ENCODE data around the gene KRT15.
A peak's percentile ranks its signal among the peaks of the same experiment; 100 is the strongest.

The KRT15 gene

DNA sequence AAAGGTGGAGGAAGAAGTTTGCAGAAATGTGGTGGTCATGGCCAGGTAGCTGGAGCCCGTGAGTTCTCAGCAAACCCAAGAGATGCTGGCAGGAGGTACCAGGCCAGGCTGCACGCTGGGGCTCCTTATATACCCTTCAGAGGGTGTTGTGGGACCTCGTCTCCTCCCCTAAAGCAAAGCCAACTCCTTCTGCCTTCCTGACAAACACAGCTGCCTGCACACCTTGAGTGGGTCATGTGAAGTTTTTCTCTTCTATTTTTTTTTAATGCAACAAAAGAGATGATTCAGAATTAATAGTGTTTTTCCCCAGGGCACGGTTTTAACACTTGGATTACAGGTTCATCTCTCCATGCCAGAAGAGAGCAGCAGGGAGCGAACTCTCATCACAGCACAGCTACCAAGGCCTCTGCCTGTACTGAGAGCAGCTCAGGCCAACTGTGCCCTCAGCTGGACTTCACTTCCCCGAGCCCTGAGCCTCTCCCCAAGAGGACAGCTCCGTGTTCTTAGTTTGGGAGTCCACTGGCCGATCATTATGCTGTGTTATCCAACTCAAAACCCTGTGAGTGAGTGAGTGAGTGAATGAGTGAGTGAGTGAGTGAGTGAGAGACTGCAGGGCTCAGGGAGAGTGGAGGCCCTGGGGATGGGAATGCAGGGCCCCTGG, at the start of gene KRT15:
Gene KRT15, minus strand, starts transcription at position 102 of the 661 bp plus-strand sequence. Its CDS starts 63 bp downstream, at position 39.
- no peak for DNase-seq

DNA sequence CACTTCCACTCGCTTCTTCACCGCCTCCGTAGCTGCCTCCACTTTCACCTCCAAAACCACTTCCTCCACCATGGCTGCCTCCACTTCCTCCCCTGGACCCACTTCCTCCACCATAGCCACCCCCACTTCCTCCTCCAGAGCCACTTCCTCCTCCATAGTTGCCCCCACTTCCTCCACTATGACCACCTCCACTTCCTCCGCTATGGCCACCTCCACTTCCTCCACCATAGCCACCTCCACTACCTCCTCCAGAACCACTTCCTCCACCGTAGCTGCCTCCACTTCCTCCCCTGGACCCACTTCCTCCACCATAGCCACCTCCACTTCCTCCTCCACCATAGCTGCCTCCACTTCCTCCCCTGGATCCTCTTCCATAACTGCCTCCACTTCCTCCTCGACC, 48.6 kb upstream of the KRT15 start:
- no peak for DNase-seq

DNA sequence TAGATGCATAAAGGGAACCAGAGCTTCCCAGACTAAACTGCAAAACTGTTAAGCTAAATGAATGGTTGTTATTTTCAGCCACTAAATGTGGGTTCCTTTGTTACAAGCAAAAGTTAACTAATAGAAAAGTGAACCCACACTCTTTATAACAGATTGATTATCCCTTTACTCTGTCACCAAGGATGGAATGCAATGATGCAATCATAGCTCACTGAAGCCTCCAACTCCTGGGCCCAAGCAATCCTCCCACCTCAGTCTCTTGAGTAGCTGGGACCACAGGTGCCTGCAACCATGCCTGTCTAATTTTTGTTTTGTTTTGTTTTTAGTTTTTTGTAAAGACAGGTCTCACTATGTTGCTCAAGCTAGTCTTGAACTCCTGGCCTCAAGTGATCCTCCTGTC, 46.6 kb upstream of the KRT15 start:
- no peak for DNase-seq

DNA sequence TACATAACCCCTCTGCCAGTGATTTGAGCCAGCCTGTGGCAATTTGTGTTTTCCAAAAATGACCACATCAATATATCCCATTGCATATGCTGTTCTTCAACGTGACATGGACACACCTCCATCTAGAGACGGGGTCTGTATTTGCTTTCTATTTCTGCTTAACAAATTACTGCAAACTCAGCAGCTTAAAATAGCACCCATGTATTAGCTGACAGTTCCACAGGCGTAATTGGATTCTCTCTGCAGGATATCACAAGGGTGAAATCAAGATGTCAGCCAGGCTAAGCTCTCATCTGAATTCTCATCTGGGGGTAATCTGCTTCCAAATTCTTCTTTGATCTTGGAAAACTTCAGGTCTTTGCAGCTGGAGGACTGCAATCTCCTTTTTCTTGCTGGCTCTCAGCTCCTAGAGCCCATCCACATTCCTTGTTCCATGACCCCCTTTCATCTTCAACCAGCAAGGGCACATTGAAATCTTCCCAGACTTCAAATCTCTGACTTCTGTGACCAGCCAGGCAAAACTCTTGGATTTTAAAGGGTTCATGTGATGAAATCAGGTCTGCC, 45.0 kb upstream of the KRT15 start:
- DNase-seq = no peak

DNA sequence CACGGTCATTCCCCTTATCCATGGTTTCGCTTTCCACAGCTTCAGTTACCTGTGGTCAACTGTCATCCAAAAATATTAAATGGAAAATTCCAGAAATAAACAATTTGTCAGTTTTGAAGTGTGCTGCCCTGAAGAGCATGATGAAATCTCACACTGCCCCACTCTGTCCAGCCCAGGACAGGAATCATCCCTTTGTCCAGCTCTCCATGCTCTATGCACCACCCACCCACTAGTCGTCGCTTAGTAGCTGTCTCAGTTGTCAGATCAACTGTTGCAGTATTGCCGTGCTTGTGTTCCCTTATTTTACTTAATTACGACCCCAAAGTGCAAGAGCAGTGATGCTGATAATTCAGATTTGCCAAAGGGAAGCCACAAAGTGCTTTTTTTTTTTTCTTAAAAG, 42.9 kb upstream of the KRT15 start:
- DNase-seq = no peak

DNA sequence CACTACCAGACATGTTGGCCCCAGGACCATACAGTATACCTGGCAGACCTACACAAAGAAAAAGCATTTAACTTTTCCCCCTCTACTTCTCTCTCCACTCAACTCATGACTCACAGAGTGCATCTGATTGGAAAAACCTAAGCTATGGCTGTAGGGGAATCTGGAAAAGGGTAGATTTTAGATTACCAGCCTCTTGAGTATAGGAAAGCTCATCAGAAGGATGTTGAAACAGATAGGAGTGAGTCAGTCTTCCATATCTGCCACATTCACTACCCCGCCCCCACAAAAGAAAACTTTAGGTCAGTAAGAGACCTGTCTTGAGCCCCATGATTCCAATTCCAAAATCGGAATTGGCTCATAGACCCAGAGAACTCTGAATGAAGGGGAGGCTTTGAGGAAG, 40.9 kb upstream of the KRT15 start:
- no peak for DNase-seq

DNA sequence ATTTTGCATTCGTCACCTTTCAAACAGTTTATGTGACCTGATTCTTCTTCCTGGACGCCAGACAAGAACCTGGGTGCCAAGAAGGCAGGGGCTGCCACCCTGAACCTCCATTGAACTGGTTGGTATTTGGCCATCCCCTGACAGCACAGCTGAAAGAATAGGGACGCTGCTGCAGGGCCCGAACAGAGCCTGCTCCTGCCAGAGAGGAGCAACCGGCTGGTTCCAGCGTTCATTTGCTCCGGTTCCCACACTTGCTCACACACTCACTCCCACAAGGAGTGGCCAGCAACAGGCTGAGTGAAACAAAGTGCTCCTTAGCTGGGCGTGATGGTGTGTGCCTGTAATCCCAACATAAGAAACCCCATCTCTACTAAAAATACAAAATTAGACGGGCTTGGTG, 38.2 kb upstream of the KRT15 start:
- no peak for DNase-seq

DNA sequence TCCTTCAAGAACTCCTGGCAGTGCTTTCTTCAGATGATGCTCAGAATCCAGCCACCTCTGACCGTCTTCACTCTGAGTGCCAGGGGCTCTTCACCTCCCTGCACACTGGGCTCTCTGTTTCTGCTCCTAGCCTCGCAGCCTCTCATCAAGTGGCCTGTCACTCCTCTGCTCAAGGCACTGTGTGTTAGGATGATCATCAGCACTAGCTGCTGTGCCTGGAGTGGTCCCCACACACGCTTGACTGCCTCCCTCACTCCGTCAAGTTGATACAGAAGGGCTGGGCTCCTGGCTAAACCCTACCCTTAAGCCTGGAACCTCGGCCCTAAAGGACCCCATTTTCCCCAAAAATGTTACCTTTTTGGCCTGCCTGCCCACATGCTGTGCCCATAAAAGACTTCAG, 37.6 kb upstream of the KRT15 start:
- peak; percentile 61 for DNase-seq

DNA sequence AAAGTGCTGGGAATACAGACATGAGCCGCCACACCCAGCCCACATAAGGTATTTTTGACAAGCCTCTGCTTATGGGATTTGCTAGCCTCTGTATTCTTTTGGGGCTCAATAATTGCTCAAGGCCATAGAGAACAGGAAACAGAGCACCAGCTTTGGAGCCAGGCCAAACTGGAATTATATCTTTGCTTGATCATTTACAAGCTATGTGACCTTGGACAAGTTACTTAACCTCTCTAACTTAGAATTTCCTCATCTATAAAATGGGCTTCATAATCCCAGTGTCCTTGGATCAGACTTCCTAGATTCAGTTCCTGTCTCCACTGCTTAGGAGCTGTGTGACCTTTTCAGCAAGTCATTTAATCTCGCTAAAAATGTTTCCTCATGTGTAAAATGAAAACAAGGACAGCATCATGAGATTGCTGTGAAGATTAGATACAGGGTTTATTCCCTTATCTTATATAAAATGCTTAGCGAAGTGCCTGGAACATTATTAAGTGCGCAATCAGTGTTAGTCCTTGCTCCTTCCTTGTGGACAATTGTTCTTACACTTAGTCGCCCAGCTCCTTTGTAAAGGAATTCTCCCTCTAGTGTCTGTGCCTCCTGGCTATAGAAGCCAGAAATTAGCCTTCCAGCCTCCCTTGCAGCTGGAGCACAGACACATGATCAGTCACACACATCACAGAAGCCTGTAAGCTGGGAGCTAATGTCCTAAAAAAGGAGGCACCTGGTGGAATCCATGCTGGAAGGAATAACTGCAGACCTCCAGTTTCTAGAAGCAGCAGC, 36.6 kb upstream of the KRT15 start:
- no peak for DNase-seq

DNA sequence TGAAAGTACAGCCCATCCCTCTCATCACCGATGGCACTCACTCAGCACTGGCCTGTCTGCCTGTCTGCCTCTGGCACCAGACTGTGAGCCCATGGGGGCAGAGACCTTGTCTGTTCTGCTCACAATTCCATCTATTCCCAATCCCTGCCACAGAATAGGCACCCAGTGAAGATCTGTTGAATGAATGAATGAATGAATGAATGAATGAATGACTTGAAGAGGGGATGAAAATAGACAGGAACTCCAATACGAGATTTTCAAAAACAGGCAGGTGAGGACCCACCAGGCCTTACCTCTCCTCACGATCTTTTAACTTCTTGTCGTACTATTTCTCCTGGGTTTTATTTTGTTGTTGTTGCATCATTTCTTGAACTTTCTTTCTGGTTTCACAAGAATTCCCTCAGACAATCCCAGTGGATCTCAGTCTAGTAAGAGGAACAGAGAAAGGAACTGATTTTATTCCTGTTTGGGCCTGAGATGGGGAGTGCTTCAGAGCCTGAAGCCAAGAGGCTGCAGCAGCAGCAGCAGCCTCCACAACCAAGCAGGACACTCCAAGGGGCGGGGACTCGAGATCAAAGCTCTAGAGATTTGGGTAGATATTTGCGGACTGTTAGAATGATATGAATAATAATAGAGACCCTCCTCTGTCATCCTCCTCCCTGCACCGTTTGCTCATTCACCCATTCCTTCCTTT, 35.4 kb upstream of the KRT15 start:
- DNase-seq = no peak

DNA sequence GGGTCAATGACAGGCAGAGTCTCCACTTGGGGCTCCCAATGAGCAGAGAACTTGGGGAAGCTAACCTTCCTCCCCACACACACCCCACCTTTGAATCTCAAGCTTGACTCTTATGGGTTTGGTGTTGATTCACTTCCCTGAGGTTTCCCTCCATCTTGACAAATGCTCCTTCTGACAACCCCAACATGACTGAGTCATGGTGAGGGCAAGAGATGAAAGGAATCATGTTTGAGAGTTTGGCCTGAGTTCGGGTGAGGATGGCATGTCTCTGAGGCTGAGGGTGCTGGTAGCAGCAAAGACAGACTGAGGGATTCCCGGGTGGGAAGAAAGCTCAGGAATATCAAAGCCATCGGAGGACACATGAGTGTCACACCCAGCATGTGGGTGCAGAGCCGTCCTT, 34.5 kb upstream of the KRT15 start:
- no peak for DNase-seq

DNA sequence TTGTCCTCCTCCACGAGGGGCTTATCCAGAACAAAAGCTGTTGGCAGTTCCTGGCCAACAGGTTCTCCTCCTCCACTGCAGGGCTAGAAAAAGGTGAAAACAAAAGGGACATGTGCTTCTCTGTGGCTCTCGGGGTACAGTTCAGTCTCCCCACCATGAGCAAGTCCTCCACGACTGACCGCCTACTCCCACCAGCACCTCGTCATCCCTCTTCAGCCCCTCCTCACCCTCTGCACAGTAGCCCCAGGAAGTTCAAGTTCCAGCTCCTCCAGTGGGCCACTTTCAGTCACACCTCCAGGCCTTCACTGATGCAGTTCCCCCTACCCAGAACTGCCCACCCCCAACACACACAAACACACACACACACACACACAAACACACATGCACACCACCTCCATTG, 33.8 kb upstream of the KRT15 start:
- no peak for DNase-seq

DNA sequence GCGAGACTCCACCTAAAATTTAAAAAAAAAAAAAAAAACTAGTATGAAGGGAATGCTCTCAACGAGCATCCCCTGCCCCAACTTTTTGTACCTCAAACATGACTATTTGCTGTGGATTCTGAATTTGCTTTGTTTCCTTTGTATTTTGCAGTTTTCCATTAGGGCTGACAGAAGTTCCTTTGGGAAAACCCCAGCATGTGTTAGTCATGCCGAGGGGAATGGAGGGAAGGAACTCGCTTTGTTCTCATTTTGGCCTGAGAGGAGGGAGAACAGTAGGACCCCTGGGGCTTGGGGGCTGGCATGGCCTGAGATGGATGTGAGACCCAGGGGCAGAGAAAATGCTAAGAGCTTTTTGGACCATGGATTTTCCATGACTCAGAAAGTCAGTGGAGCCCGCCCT, 32.7 kb upstream of the KRT15 start:
- no peak for DNase-seq

DNA sequence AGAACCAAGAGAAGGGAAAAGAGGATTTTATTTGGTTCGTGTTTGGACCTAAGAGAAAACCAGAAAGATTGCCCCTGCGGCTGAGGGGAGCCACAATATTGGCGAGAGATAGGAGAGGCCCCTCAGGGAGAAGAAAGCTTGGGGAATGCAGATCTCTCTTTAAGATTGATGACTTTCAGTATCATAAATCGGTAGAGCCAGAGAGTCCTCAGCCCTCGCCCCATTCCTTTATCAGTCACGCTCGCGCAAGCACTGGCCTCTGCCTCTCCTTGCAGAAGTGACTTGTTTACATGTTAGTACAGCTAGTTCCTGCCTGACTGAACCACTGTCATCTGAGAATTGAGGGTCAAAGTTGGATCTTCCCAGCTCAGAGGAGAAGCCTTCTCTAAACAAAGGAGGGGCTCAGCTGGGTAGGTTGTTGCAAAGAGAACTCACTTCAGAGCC, 30.9 kb upstream of the KRT15 start:
- DNase-seq = no peak

DNA sequence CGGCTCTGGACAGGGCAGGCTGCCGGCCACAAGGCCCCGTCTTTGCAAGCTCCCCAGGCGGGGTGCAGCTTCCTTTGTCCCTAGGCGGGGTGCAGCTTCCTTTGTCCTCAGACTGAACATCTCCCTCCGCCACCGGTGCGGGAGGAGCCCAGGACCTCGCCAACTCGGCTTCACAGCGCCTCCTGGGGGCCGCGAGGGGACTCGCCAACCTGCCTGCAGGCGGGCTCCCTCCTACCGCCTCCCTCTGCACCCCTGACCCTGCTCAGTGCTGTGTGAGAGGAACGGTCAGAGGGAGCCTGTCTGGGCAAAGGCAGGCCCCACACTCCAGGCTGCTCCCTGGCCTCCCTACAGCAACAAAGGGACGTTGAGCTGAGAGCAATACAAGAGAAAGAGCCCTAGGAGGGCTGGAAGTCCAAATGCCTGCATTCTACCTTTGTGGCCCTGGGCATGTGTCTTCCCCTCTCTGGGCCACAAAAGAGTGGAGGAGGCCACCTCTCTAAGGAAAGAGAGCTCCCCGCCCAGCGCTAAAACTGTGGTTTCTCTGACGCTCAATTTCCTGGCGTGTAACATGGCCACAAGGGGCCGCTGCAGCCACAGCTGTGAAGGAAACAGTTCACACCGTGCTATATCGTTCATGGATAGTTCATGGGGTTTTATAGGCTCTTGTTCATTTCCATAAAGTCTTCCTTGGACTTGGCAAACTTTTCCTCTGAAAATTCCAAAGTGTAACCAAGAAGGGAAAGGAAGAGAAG, 30.3 kb upstream of the KRT15 start:
- peak; percentile 96 for DNase-seq

DNA sequence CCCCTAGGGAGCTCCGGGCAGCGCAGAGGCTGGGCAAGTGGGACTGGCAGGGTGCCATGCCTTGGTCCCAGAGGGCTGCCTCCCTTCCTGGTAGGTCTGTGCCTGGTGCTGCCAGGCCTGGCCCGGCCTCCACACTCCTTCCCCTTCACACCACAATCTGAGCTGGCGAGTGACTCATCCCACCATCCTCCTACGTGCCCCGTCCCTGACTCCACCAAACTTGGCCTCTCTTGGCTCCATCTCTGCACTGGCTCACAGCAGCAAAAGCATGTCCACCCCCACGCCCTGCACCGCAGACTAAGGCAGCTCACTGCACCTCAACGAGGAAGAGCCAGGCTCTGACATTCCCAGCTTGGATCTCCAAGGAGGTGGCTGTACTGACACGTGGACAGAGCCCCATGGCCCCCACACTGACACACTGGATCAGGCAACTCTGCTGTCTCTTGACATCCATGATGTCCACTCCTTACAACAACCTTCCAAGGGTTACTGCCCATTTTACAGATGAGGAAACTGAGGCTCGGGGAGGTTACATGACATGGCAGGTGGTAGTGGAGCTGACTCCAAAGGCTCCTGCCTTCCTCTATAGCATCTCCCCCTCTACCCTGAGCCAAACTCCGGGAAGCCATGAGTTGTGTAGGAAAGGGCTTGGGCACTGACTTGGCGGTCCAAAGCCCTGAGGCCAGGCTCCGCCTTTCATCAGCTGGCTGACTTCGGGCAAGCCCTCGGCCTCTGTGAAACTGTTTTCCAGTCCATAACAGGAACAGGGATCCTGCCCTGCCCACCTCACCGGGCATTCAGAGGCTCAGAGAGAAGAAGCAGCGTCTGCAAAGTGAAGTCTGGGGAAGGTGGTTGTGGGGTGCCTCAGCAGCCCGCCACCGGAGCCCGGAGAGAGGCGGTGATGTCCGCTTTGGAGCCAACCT, 29.5 kb upstream of the KRT15 start:
- DNase-seq = no peak

DNA sequence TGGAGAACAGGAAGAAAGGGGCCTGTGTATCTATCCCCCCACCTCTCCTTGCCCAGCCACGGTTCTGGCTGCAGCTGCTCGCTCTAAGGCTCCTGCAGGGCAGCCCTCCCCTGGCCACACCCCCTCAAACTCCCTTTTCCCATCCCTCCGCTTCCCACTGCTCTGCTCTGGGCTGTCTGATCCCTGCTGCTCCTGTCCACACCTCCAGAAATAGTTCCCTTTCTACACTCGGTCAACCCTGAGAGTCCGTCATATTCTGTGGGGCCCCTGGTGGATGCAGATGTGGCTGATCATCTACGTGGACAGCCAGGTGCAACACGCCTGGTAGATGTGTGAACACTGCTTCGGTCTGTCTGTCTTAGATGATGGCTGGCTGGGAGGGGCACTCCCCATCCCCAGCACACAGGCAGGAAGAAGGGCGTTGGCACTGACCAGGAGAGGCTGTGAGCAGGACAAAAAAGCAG, 28.7 kb upstream of the KRT15 start:
- no peak for DNase-seq

DNA sequence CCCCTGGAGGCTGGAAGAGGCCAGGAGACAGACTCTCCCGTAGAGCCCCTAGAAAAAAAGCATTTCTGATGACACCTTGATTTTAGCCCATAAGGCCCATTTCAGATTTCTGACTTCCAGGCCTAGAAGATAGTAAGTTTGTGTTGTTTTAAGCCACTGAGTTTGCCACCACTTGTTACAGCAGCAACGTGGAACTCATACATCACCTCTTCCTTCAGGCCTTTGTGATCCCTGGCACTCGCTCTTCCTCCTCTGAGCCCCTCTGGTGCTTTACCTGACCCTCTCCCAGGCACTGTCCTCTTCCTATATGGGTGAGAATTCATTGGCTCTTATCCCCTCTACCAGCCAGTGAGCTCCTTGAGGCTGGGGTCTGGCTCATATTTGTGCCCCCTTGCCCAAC, 28.1 kb upstream of the KRT15 start:
- no peak for DNase-seq

DNA sequence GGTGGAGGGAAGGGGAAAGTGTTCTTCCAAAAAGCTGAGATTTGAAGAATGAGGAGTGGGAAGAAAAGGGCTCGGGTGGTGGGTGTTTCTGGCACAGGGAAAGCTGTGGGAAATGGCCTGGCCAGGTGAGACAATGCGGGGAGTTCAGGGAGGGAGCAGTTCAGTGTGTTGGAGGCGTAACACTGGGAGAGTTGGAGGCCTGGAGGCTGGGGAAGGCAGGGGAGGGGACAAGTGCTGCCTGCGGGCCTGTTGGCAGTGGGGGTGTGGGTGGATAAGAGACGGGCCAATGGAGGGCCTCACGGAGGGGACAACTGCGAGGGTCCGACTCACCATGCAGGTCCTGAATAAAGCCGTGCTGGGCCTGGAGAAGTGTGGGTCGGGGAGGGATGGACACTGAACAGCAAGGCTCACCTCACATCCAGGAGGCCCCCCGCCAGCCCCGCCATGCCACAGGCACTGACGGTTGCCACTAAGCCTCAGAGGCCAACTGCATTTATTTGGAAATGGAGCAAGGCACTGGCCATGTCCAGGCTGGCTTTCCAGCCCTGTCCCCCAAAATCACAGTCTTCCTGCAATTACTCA, 27.2 kb upstream of the KRT15 start:
- DNase-seq = no peak

DNA sequence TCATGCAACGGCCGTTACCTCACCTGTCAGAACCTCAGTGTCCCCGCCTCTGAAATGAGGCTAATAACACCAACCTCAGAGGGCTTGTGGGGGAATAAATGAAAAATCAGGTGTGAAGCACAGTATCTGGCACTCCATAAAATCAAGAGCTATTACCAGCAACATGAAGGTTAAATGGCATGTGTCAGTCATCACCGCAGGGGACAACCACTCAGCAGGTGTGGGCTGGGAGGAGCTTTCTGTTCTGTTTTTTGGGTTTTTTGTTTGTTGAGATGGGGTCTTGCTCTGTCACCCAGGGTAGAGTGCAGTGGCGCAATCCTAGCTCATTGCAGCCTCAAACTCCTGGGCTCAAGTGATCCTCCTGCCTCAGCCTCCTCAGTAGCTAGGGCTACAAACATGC, 26.2 kb upstream of the KRT15 start:
- no peak for DNase-seq

DNA sequence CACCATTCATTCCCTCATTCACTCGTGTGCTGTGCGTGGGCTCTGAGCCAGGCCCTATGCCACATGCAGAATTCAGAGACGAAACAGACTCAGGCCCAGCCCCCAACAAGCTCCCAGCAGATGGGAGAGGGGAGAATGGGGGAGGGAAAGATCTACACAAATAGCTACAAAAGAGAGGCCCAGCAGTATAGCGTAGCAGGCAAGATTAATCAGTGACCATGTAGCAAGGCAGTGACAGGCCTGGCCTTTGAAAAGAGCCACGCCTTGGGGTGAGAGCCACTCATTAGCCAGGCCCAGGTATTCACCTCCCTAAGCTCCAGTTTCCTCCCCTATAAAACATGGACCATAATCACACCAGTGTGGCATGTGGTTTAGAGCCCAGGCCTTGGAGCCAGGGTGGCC, 25.8 kb upstream of the KRT15 start:
- peak; percentile 57 for DNase-seq

All from eye (tissue), 1 donor.